Embryonic facial prominence (tissue), 1 donor: Measurements from ENCODE around the gene RPH3AL.
"Not testable (repeated sequence)": the region's sequence is repeated elsewhere in the genome, so short reads cannot be mapped to it uniquely, and the experiment has no call there.

Source experiments
- DNase-seq: peaks from one replicate; pipeline ENCODE4 v3.0.0-alpha.2; 2016; ENCODE audit errors: extremely low spot score

The RPH3AL gene

GRCh38 chr17:202501-202951 lies 150.1 kb downstream of the RPH3AL start:
- DNase-seq = no peak

DNA sequence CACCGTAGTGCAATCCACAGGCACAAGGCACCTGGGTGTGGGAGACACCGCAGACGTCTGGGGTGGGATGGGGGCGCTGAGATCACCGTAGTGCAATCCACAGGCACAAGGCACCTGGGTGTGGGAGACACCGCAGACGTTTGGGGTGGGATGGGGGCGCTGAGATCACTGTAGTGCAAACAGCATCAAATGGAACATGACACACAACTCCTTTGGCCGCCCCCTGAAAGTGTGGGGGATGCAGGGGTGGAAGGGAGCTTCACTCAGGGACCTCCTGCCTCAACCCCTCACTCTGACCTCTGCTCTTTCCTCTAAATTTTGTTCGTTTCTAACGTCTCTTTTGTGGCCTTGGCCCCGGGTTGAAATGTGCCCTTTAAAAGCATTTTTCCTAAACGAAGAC lies 150.9 kb downstream of the RPH3AL start:
- DNase-seq = not testable (repeated sequence)

GRCh38 chr17:201257-201656 lies 151.3 kb downstream of the RPH3AL start:
- DNase-seq = not testable (repeated sequence)

GRCh38 chr17:200586-200985 lies 152.0 kb downstream of the RPH3AL start:
- no peak for DNase-seq

- DNase-seq = no peak
These were observed 152.6 kb downstream of the RPH3AL start for GRCh38 chr17:199806-200545.

GRCh38 chr17:199191-199604 lies 153.4 kb downstream of the RPH3AL start:
- DNase-seq = peak; percentile 37

- not testable (repeated sequence) for DNase-seq
These were observed 154.4 kb downstream of the RPH3AL start for GRCh38 chr17:198225-198624.

- no peak for DNase-seq
These were observed 155.3 kb downstream of the RPH3AL start for GRCh38 chr17:197352-197751.

- no peak for DNase-seq
These were observed 157.6 kb downstream of the RPH3AL start for GRCh38 chr17:194828-195602.

DNA sequence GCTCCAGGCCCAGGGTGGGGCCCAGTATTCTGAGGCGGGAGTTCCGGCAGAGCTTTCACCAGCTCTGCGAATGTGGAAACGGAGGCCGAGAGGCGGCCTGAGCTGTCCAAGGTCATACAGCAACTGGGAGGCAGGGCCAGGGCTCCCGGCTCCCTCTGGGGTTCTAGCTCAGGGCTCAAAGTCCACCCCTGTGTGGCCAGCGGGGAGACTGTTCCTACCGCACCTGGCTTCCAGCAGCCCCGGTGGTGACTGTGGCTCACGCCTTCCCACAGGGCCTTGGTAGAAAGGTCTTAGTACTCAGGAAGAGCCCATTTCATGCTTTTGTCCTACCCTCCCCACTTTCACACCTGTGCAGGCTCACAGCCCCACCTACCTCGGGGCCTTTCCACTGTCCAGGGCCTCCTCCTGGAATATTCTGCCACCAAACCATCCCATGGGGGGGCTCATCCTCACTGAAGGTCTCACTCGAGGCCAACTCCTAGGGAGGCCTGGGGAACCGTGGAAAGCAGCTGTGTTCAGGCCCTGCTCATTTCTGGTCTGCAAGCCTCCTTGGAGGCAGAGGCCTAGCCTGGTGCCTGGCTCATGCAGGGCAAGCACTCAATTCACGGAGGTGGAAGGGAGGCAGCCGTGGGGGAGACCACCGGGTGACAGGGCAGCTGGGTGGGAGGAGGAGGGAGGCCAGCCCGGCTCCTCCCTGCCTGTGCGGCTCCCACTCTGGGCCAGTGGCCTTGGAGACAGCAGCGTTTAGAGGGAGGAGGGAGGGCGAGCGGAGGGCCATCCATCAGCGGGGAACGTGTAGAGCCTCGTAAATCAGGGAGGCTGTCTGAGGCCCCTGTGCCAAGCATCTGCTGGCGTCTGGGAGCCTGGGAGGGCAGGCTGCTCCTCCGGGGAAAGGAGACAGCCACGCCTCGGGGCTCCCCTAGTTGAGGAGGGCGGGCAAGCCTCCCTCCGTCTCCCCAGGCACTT lies 158.5 kb downstream of the RPH3AL start:
- no peak for DNase-seq

GRCh38 chr17:193426-193810 lies 159.2 kb downstream of the RPH3AL start:
- DNase-seq = no peak

DNA sequence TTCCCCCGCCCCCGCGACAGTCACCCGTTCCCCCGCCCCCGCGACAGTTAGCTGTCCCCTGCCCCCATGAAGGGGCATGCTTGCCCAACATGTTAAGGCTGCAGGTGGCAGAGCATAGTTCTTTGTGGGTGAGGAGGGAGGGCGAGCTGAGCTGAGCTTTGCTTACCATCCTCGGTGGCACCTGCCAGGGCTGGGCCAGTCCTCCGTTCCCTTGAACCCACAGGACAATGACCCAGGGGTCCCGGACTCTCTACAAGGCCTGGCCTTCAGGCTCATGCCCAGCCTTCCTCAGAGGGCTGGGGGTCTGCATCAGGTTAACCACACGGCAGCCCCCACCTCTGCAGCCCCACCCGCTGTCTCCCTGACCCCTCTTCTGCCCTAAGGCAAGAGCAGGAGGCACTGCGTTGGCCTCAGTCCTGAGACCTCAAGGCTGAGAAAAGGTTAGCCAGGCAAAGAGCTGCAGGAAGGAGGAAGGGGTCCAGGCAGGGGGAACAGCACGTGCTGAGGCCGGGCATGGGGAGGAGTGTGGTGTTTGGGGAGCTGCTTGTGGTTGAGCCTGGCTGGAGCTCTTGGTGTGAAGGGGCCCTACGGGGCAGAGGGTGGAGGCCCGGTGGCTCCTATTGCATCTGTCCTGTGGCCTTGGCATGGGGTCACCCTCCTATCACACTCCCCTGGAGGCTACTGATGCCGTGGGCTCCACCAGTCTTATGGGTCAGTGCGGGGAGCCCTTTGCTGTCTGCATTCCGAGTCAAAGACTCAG lies 159.8 kb downstream of the RPH3AL start:
- no peak for DNase-seq

DNA sequence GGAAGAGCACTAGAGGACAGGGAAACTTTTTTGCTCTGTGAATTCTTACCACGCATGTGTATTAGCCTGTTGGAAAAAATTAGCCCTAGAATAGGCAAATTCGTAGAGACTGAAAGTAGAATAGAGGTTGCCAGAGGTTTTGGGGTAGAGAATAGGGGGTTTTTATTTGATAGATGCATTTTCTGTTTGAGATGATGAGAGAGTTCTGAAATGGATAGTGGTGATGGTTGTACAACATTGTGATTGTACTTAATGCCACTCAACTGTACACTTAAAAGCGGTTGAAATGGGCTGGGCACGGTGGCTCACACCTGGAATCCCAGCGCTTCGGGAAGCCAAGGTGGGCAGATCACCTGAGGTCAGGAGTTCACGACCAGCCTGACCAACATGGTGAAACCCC lies 163.2 kb downstream of the RPH3AL start:
- no peak for DNase-seq

DNA sequence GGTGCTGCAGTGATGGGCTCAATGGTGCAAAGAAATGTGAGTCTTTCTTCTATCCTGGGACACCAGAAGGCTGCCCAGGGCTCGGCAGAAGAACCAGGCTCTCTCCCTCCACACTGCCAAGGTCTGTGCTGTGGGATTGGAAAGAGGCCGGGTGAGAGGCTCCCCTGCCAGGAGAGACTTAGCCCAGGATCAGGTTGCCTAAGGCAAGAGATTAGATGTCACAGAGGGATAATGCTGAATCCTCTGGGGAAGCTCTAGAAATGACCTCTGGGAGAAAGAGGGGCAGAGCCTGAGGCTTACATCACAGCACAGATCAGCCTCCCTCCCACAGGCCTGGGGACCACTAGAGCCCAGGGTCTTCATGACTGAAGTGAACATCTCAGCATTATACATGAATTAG lies 165.5 kb downstream of the RPH3AL start:
- no peak for DNase-seq

DNA sequence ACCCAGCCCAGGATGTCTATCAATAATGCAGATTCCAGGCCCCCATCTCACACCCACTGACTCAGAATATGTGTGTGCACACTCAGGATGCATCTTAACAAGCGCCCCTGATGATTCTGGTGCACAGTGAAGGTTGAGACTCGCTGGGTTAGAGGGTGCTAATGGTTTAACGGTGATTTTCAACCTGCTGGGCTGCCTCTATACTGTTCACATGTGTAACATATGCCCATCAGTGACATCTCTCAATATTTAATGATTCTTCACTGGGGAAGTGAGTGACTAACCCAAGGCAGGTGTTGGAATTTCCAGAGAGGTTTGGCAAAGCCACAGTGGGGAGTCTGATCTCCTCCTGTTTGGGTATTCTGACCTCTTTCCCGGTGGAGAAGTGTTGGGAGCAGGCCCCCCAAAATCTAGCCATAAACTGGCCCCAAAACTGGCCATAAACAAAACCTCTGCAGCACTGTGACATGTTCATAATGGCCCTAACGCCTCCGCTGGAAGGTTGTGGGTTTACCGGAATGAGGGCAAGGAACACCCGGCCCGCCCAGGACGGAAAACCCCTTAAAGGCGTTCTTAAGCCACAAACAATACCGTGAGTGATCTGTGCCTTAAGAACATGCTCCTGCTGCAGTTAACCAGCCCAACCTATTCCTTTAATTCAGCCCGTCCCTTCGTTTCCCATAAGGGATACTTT lies 167.0 kb downstream of the RPH3AL start:
- no peak for DNase-seq

DNA sequence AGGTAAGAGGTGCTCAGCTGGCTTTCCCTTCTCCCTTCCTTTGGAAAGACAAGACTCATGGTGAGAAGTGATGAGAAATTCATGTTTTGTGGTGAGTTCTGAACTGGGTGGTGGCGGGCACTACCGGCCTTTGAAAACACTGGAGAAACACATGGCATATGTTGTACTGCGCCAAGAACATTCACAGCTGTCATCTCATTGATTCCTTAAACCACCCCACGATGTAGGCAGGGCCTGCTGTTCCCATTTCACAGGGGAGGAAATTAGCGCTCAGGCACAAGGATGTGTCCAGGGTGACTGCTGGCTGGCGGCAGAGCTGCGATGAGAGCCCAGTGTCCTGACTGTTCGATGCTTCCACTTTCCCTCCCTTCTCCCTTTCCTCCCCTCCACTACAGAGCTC lies 169.6 kb downstream of the RPH3AL start:
- DNase-seq = no peak

DNA sequence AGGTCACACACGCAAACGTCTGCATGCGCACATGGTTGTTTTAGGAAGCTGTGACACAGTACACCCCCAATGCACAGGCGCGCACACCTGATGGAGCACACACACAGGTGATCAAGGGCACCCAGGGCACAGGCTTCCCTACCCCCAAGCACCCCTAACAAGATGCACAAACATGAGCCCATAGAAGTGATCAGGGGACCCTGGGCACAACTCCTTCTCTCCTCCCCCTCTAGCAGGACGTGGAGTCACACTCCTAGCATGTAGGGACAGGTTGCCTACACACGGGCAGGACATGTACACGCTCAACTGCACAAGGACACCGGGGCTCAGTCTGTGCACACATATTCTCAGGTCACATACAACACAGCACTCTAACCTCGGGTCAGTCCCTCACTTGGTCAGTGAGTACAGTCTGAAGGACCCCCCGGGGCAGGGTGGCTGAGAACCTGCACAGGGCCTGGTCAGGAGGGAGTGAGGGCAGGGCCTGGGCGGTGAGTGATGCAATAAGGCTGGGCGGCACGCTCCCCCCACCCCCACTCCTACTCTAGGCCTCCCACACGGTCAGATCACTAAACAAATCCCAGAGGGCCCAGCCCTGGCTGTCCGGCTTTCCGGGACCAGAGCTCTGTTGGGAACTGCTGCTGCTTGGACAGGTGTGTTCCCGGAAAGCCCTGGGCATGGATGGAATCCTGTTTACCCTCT lies 170.4 kb downstream of the RPH3AL start:
- no peak for DNase-seq

DNA sequence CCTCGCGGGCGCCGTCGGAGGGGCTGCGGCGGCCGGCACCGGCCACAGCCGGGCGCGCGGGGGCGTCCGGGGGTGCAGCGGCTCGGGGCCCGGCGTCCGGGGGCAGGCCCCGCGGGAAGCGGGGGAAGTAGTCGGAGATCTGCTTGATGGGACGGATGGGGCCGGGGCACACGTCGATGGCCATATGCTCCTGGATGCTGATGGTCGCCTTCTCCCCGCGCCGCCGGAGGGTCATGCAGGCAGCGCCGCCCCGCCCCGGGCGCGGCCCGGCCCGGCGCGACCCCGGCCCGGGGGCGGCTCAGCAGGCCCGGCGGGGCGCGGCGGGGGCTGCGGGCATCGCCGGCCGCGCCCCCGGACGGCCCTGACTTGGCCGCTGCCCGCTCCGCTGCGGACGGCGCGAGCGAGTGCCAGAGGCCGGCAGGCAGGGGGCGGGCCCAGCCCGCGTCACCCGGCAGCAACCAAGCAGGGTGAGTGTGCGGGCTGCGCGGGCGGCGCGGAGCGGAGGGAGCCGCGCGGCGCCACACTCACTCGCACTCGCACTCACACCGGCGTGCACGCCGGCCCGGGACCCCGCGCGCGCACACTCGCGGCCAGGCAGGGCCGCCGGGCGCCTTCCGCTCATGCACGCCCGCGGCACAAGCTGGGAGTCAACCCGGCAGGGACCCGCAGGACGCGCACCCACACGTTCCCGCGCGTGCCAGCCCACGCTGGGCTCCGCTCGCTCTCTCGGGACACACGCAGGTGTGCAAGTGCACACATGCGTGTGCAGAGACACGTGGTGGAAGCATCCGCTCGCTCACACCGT lies 171.2 kb downstream of the RPH3AL start, which contains the start of gene DOC2B:
DOC2B (minus strand) TSS at position 406 of the 805 bp plus-strand sequence; CDS start at position 235, 171 bp downstream.
- DNase-seq = no peak
